NCI-H1105 treated with DMSO at 0.1 percent for 48 hours (cell line): ENCODE results near the gene PPCDC.
"Not testable (repeated sequence)": the region's sequence is repeated elsewhere in the genome, so short reads cannot be mapped to it uniquely, and the experiment has no call there.

Experiments used
- DNase-seq: peaks from one replicate; lab custom pipeline; 2025; lab: John Stamatoyannopoulos, UW

The PPCDC gene

GRCh38 chr15:75067123-75067830, 43.9 kb downstream of the PPCDC start:
- no peak for DNase-seq

GRCh38 chr15:75068748-75069147, 45.4 kb downstream of the PPCDC start:
- DNase-seq = no peak

- DNase-seq = no peak
Observed at GRCh38 chr15:75069301-75069925, 46.0 kb downstream of the PPCDC start.

- no peak for DNase-seq
Observed at GRCh38 chr15:75070674-75071073, 47.3 kb downstream of the PPCDC start.

- DNase-seq = no peak
Observed at GRCh38 chr15:75073197-75073596, 49.8 kb downstream of the PPCDC start.

GRCh38 chr15:75076277-75076676, 52.9 kb downstream of the PPCDC start:
- no peak for DNase-seq

GRCh38 chr15:75077551-75077961, 54.2 kb downstream of the PPCDC start:
- not testable (repeated sequence) for DNase-seq

GRCh38 chr15:75081150-75081549, 57.8 kb downstream of the PPCDC start:
- no peak for DNase-seq

- DNase-seq = no peak
Observed at GRCh38 chr15:75082689-75083088, 59.3 kb downstream of the PPCDC start.

- DNase-seq = not testable (repeated sequence)
Observed at GRCh38 chr15:75085708-75086107, 62.3 kb downstream of the PPCDC start.

- DNase-seq = no peak
Observed at GRCh38 chr15:75089456-75090387, 66.3 kb downstream of the PPCDC start.

GRCh38 chr15:75090388-75090734, 67.0 kb downstream of the PPCDC start:
- no peak for DNase-seq

GRCh38 chr15:75091814-75092213, 68.4 kb downstream of the PPCDC start:
- no peak for DNase-seq

- DNase-seq = not testable (repeated sequence)
Observed at GRCh38 chr15:75094961-75095478, 71.6 kb downstream of the PPCDC start.

GRCh38 chr15:75095594-75095993, 72.2 kb downstream of the PPCDC start:
- no peak for DNase-seq

- no peak for DNase-seq
Observed at GRCh38 chr15:75097939-75098338, 74.5 kb downstream of the PPCDC start.

GRCh38 chr15:75098404-75098803, 75.0 kb downstream of the PPCDC start:
- no peak for DNase-seq
